Neural progenitor cell (in vitro differentiated cells): ENCODE measurements around the gene METTL25. TPM values are rescaled to one million over a fixed set of nuclear protein-coding genes. Genes with fewer than 3 reads are reported as not detected.

Experiments
- DNase-seq: peaks from one replicate; pipeline ENCODE4 v3.0.0-alpha.2; 2016; ENCODE audit warnings: low spot score
- H2AFZ ChIP-seq: fragments of 200-600 bp; sonication (generic); replicated peaks from 2 replicates; pipeline ENCODE4 v1.6.1; 2016; ENCODE audit warnings: antibody characterized with exemption
- H3F3A ChIP-seq: fragments of 200-600 bp; sonication (generic); 2 replicates; pipeline ENCODE4 v1.6.1; 2016; ENCODE audit warnings: antibody characterized with exemption, low read depth
- H3K27ac ChIP-seq: fragments of 200-600 bp; sonication (generic); 2 replicates; pipeline ENCODE4 v1.5.1; 2016; ENCODE audit warnings: mild to moderate bottlenecking
- H3K27me3 ChIP-seq: fragments of 200-600 bp; sonication (generic); 2 replicates; pipeline ENCODE4 v1.6.1; 2016; ENCODE audit warnings: mild to moderate bottlenecking, moderate library complexity
- H3K36me3 ChIP-seq: fragments of 200-600 bp; sonication (generic); 2 replicates; pipeline ENCODE4 v1.5.1; 2016
- H3K4me1 ChIP-seq: fragments of 200-600 bp; sonication (generic); 2 replicates; pipeline ENCODE4 v1.6.1; 2016; ENCODE audit warnings: mixed run types
- H3K4me2 ChIP-seq: fragments of 200-600 bp; sonication (generic); 2 replicates; pipeline ENCODE4 v1.6.1; 2016
- H3K4me3 ChIP-seq: fragments of 200-600 bp; sonication (generic); 2 replicates; pipeline ENCODE4 v1.5.1; 2016
- H3K79me2 ChIP-seq: fragments of 200-600 bp; sonication (generic); 2 replicates; pipeline ENCODE4 v1.6.1; 2016; ENCODE audit warnings: low read depth
- H3K9ac ChIP-seq: fragments of 200-600 bp; sonication (generic); 2 replicates; pipeline ENCODE4 v1.6.1; 2016
- H3K9me3 ChIP-seq: fragments of 200-600 bp; sonication (generic); 2 replicates; pipeline ENCODE4 v1.5.1; 2016; ENCODE audit warnings: low read depth
- H4K20me1 ChIP-seq: fragments of 200-600 bp; sonication (generic); 2 replicates; pipeline ENCODE4 v1.6.1; 2016; ENCODE audit warnings: low read depth
- H3K27ac Mint-ChIP-seq: 3 replicates; pipeline ENCODE4 v1.8.0; 2021; ENCODE audit warnings: mixed read lengths
- H3K27me3 Mint-ChIP-seq: 2 replicates; pipeline ENCODE4 v1.8.0; 2022; ENCODE audit warnings: low read depth, mild to moderate bottlenecking, inconsistent platforms, moderate library complexity, mixed read lengths; ENCODE audit not compliant: insufficient read depth
- H3K36me3 Mint-ChIP-seq: 3 replicates; pipeline ENCODE4 v1.8.0; 2021; ENCODE audit warnings: mixed read lengths
- H3K4me1 Mint-ChIP-seq: 3 replicates; pipeline ENCODE4 v1.8.0; 2021; ENCODE audit warnings: mixed read lengths
- H3K4me3 Mint-ChIP-seq: 3 replicates; pipeline ENCODE4 v1.8.0; 2021; ENCODE audit warnings: mild to moderate bottlenecking, moderate library complexity, mixed read lengths
- H3K9me3 Mint-ChIP-seq: 3 replicates; pipeline ENCODE4 v1.8.0; 2020; ENCODE audit warnings: mixed read lengths
- CTCF ChIP-seq: fragments of 200-600 bp; sonication (generic); IDR thresholded peaks from 2 replicates; pipeline ENCODE4 v1.5.1; 2017; ENCODE audit warnings: antibody characterized with exemption, mild to moderate bottlenecking
- EZH2 ChIP-seq: fragments of 200-600 bp; sonication (generic); IDR thresholded peaks from 2 replicates; pipeline ENCODE4 v1.6.1; 2017; ENCODE audit warnings: antibody characterized with exemption, mild to moderate bottlenecking, moderate library complexity
- EZH2phosphoT487 ChIP-seq: fragments of 200-600 bp; sonication (generic); IDR thresholded peaks from 2 replicates; pipeline ENCODE4 v1.6.1; 2017; ENCODE audit warnings: antibody characterized with exemption
- total RNA-seq: library from RNA; depleted of rRNA; stranded (reverse); fragments of >200 nt; gene quantifications from 2 replicates; pipeline ENCODE4 v1.2.3, GENCODE V29; 2015; ENCODE audit warnings: low replicate concordance

Gene METTL25
- total RNA-seq, 1 donor from 2014 or later = 11.2 TPM

DNA sequence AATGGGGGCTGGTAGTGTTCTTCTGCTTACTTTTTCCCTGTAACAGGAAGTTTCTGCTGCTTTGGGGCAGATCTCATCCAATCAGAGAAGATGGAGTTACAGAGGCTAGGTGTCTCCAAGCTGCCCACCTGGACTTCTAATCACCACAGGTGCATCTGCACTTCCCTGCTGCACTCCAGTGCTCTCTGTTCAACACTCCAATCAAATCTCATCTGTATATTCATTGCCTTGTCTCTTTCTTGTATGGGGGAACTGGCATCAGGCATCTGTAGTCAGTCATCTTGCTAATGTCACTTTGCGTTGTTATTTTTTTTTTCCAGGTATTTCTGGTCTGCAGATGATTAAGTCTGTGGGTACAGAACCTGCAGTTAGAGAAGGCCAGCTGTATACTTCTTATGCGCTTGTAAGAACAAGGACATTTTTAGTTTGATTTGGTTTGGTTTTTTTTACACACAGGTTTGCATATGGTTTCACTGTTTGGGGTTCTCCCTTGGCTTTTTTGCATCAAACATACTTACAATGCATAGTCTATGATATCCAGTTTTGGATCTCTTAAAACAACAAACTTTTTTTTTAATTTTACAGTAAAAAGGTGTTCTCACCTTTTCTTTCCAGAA is 116.0 kb downstream of the METTL25 start:
- H3K4me1 Mint-ChIP-seq = no peaks in the 10 kb centered on the region
- Histone ChIP-seq H3F3A (no peaks in the 10 kb centered on the region), H3K4me1 (peaks cover 3% of the 10 kb centered on the region), H3K4me2 (no peak overlapping the region), H3K79me2 (no peaks in the 10 kb centered on the region), H3K36me3 (no peaks in the 10 kb centered on the region), H3K9me3 (no peaks in the 10 kb centered on the region), H2AFZ (no peak overlapping the region), H4K20me1 (no peaks in the 10 kb centered on the region), H3K4me3 (no peak overlapping the region), H3K27ac (no peak overlapping the region), H3K9ac (no peak overlapping the region), H3K27me3 (no peaks in the 10 kb centered on the region)
- H3K27me3 Mint-ChIP-seq = peaks cover 4% of the 10 kb centered on the region
- no peak overlapping the region for H3K4me3 Mint-ChIP-seq
- H3K9me3 Mint-ChIP-seq = peaks cover 4% of the 10 kb centered on the region
- no peak for TF ChIP-seq CTCF
- TF ChIP-seq EZH2 = no peak
- TF ChIP-seq EZH2phosphoT487 = no peak
- DNase-seq = no peak
- H3K27ac Mint-ChIP-seq = no peak overlapping the region
- peaks cover 6% of the 10 kb centered on the region for H3K36me3 Mint-ChIP-seq

DNA sequence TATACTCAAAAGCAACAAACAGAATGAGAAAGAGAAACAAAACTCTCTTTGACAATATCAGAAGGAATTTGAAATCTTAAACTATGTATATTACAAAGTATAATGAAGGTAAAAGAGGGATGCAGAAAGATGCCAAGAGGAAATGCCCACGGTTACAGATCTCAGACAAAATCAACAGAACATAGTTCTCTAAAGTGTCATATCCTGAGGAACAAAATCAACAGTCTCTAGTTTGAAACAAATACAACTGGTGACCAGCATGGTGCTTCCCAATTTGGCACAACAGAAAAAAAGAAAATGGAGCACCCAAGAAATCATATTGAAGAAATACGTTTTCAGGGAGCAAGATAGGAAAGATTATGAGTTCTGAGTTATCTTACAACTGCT is 116.5 kb downstream of the METTL25 start:
- Histone ChIP-seq H4K20me1 (no peaks in the 10 kb centered on the region), H3K36me3 (no peaks in the 10 kb centered on the region), H3K9ac (no peak overlapping the region), H3K4me3 (no peak overlapping the region), H3F3A (no peaks in the 10 kb centered on the region), H3K4me1 (peaks cover 8% of the 10 kb centered on the region), H3K4me2 (no peak overlapping the region), H3K27me3 (no peaks in the 10 kb centered on the region), H3K27ac (no peak overlapping the region), H2AFZ (no peak overlapping the region), H3K9me3 (no peaks in the 10 kb centered on the region), H3K79me2 (no peaks in the 10 kb centered on the region)
- Mint-ChIP-seq H3K9me3 (peaks cover 4% of the 10 kb centered on the region), H3K36me3 (peaks cover 6% of the 10 kb centered on the region), H3K4me1 (no peaks in the 10 kb centered on the region), H3K27ac (no peak overlapping the region), H3K27me3 (peaks cover 4% of the 10 kb centered on the region), H3K4me3 (no peak overlapping the region)
- DNase-seq = no peak
- TF ChIP-seq CTCF = no peak
- TF ChIP-seq EZH2 = no peak
- no peak for TF ChIP-seq EZH2phosphoT487

DNA sequence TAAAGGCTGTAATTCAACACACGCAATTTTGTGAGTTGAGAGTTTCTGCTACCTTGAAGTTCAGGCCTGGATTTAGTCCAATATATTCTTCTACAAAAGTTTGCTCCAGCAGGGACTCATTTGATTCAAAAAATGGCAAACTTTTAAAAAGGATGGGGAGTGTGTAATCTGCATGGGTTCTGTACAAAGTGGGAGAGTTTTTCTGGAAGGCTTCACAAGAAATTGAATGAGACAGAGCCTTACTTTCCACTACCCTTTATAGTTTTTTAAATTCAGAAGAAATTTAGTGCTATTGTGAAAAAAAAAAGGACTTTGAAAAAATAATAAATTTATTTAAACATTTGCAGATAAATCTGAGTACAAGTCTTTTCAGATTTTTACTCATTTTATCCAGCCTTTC is 116.9 kb downstream of the METTL25 start:
- H3K27me3 ChIP-seq = no peaks in the 10 kb centered on the region
- no peak overlapping the region for H3K4me2 ChIP-seq
- no peaks in the 10 kb centered on the region for H3F3A ChIP-seq
- H3K9ac ChIP-seq = no peak overlapping the region
- no peaks in the 10 kb centered on the region for H4K20me1 ChIP-seq
- Mint-ChIP-seq H3K27me3 (peaks cover 4% of the 10 kb centered on the region), H3K4me3 (no peak overlapping the region), H3K9me3 (peaks cover 4% of the 10 kb centered on the region), H3K36me3 (peaks cover 6% of the 10 kb centered on the region), H3K27ac (no peak overlapping the region), H3K4me1 (no peaks in the 10 kb centered on the region)
- no peaks in the 10 kb centered on the region for H3K79me2 ChIP-seq
- H3K27ac ChIP-seq = no peak overlapping the region
- no peak for TF ChIP-seq EZH2
- no peak for TF ChIP-seq EZH2phosphoT487
- no peak for TF ChIP-seq CTCF
- no peaks in the 10 kb centered on the region for H3K9me3 ChIP-seq
- no peak overlapping the region for H2AFZ ChIP-seq
- peaks cover 11% of the 10 kb centered on the region for H3K4me1 ChIP-seq
- no peaks in the 10 kb centered on the region for H3K36me3 ChIP-seq
- DNase-seq = no peak
- H3K4me3 ChIP-seq = no peak overlapping the region
